K562 (cell line): Measurements from ENCODE around the gene SLC15A3. TPM values are rescaled to one million over a fixed set of nuclear protein-coding genes. Genes with fewer than 3 reads are reported as not detected.

ENCODE experiments used
- ATAC-seq: fragments of 200-7000 bp; cut with Tn5 transposase; 3 replicates; pipeline ENCODE4 v1.9.1; 2020; ENCODE audit warnings: moderate library complexity
- BruUV-seq: library from RNA; stranded (reverse); fragments of 400-500 nt; replicated peaks from 2 replicates; lab custom pipeline; 2021; lab: Mats Ljungman, UMichigan
- CTCF ChIA-PET: fragments of 300-600 bp; formaldehyde crosslinking; extraction: SDS; loops from one replicate; lab custom pipeline; 2021; ENCODE audit warnings: low intra/inter-chr PET ratio; lab: Yijun Ruan, JAX
- POLR2A ChIA-PET: fragments of 300-600, 350-650 bp; sonication (Branson Sonifier 250); formaldehyde crosslinking; extraction: SDS; loops from one replicate; lab custom pipeline; 2021; ENCODE audit warnings: antibody characterized with exemption, inconsistent platforms; lab: Yijun Ruan, JAX
- DNase-seq, 4 experiments: peaks; one replicate each; pipeline versions ENCODE4 v3.0.0 to v3.0.0-alpha.2; 2011 to 2018; ENCODE audit warnings: low spot score in 3 of 4, mixed read lengths in 3 of 4; ENCODE audit errors: extremely low read depth in 1 of 4
- FAIRE-seq: peaks from 2 replicates; lab custom pipeline; 2011; peaks lifted over from hg19 to GRCh38; lab: Jason Lieb, UNC
- H2AFZ ChIP-seq: 2 replicates; pipeline ENCODE4 v1.6.0; 2011; ENCODE audit warnings: low read depth, low read length, control low read depth, inconsistent platforms
- H3K27ac ChIP-seq: fragments of 200-600 bp; 3 replicates; pipeline ENCODE4 v1.8.0; 2011; ENCODE audit warnings: low read depth, mild to moderate bottlenecking, control low read depth, inconsistent platforms, low read length, moderate library complexity, mixed read lengths; ENCODE audit errors: extremely low read depth
- H3K27me3 ChIP-seq, 2 experiments: fragments of 300-600 bp in 1 of 2; 2 replicates in 1 of 2; 3 replicates in 1 of 2; pipeline versions ENCODE4 v1.6.0 to v1.8.0; 2011; ENCODE audit warnings: inconsistent platforms in 2 of 2, low read length in 2 of 2, mild to moderate bottlenecking in 1 of 2, mixed read lengths in 1 of 2, moderate library complexity in 1 of 2; ENCODE audit not compliant: control insufficient read depth in 2 of 2, insufficient read depth in 2 of 2
- H3K36me3 ChIP-seq: fragments of 300-600 bp; 3 replicates; pipeline ENCODE4 v1.8.0; 2011; ENCODE audit warnings: mild to moderate bottlenecking, low read length, inconsistent platforms; ENCODE audit not compliant: control insufficient read depth, insufficient read depth
- H3K4me1 ChIP-seq, 2 experiments: fragments of 200-600 bp in 1 of 2; replicated peaks in 1 of 2; 2 replicates in 1 of 2; 3 replicates in 1 of 2; pipeline versions ENCODE4 v1.5.1 to v1.8.0; 2011; ENCODE audit warnings: inconsistent platforms in 2 of 2, low read length in 2 of 2, mild to moderate bottlenecking in 1 of 2, mixed read lengths in 1 of 2, moderate library complexity in 1 of 2; ENCODE audit not compliant: control insufficient read depth in 2 of 2, insufficient read depth in 2 of 2
- H3K4me2 ChIP-seq: 2 replicates; pipeline ENCODE4 v1.6.1; 2011; ENCODE audit warnings: low read length, control low read depth, inconsistent platforms, mixed read lengths; ENCODE audit not compliant: insufficient read depth
- H3K4me3 ChIP-seq: fragments of 200-600 bp; sonication (generic), shearing (Covaris generic); 2 replicates; pipeline ENCODE4 v1.5.1; 2016; ENCODE audit warnings: control low read depth, inconsistent platforms
- H3K79me2 ChIP-seq: fragments of 200-600 bp; 3 replicates; pipeline ENCODE4 v1.8.0; 2011; ENCODE audit warnings: low read length, inconsistent platforms; ENCODE audit not compliant: control insufficient read depth, insufficient read depth
- H3K9ac ChIP-seq, 2 experiments: 2 replicates each; pipeline versions ENCODE4 v1.6.0 to v1.6.1; 2011; ENCODE audit warnings: low read depth in 2 of 2, low read length in 2 of 2, control low read depth in 1 of 2, inconsistent platforms in 1 of 2, mild to moderate bottlenecking in 1 of 2, mixed read lengths in 1 of 2; ENCODE audit not compliant: insufficient read depth in 1 of 2
- H3K9me1 ChIP-seq: one replicate; pipeline ENCODE4 v1.6.0; 2011; ENCODE audit warnings: inconsistent platforms, mild to moderate bottlenecking, low read length, moderate library complexity; ENCODE audit not compliant: control insufficient read depth, insufficient read depth
- H3K9me3 ChIP-seq: replicated peaks from 2 replicates; pipeline ENCODE4 v1.5.1; 2011; ENCODE audit warnings: low read depth, low read length, inconsistent platforms; ENCODE audit not compliant: control insufficient read depth, insufficient read depth
- H4K20me1 ChIP-seq: replicated peaks from 2 replicates; pipeline ENCODE4 v1.6.1; 2011; ENCODE audit warnings: low read length, inconsistent platforms, mixed read lengths; ENCODE audit not compliant: control insufficient read depth, insufficient read depth
- AFF4 ChIP-seq: sonication (generic); formaldehyde crosslinking; IDR thresholded peaks from 2 replicates; pipeline ENCODE4 v1.8.0; 2023; ENCODE audit warnings: mild to moderate bottlenecking, missing genetic modification reagents
- ATF1 ChIP-seq, 2 experiments: fragments of 450-650 bp in 1 of 2; IDR thresholded peaks; 2 replicates each; pipeline ENCODE4 v1.6.1; 2016; ENCODE audit warnings: missing compliant biosample characterization in 1 of 2, missing genetic modification characterization in 1 of 2
- ATF7 ChIP-seq: fragments of 450-650 bp; IDR thresholded peaks from 2 replicates; pipeline ENCODE4 v1.7.1; 2014; ENCODE audit warnings: mild to moderate bottlenecking, moderate library complexity
- CBFA2T2 ChIP-seq: fragments of 450-650 bp; conservative IDR thresholded peaks from 2 replicates; pipeline ENCODE4 v1.6.1; 2017; ENCODE audit warnings: mild to moderate bottlenecking
- CREM ChIP-seq: IDR thresholded peaks from 2 replicates; pipeline ENCODE4 v1.6.1; 2014; ENCODE audit warnings: antibody characterized with exemption, low read depth
- DNMT1 ChIP-seq: fragments of 450-650 bp; IDR thresholded peaks from 2 replicates; pipeline ENCODE4 v1.6.1; 2016; ENCODE audit warnings: antibody characterized with exemption, mild to moderate bottlenecking
- DPF2 ChIP-seq: fragments of 450-650 bp; IDR thresholded peaks from 2 replicates; pipeline ENCODE4 v1.6.1; 2016
- GATAD2A ChIP-seq: fragments of 450-650 bp; IDR thresholded peaks from 2 replicates; pipeline ENCODE4 v1.6.1; 2017
- HSF4 ChIP-seq: fragments of 250-450 bp; sonication (Bioruptor Pico); IDR thresholded peaks from 2 replicates; pipeline ENCODE4 v2.1.2; 2022; ENCODE audit warnings: mild to moderate bottlenecking, moderate library complexity, borderline replicate concordance
- JUND ChIP-seq, 2 experiments: IDR thresholded peaks; 2 replicates in 1 of 2; 3 replicates in 1 of 2; pipeline ENCODE4 v1.6.1; 2011; ENCODE audit warnings: borderline replicate concordance in 2 of 2, low read depth in 2 of 2, low read length in 2 of 2, improper control_type of control experiment in 1 of 2, missing biosample characterization in 1 of 2, missing genetic modification characterization in 1 of 2, missing genetic modification reagents in 1 of 2
- LEF1 ChIP-seq: fragments of 450-650 bp; IDR thresholded peaks from 2 replicates; pipeline ENCODE4 v1.6.1; 2016; ENCODE audit warnings: mild to moderate bottlenecking
- RAD51 ChIP-seq: fragments of 450-650 bp; IDR thresholded peaks from 2 replicates; pipeline ENCODE4 v1.7.1; 2016; ENCODE audit warnings: low read depth, mild to moderate bottlenecking, borderline replicate concordance
- RCOR1 ChIP-seq, 2 experiments: IDR thresholded peaks; 2 replicates each; pipeline ENCODE4 v1.6.1; 2012; ENCODE audit warnings: low read depth in 2 of 2, low read length in 2 of 2, borderline replicate concordance in 1 of 2, improper control_type of control experiment in 1 of 2
- SMARCA4 ChIP-seq: fragments of 450-650 bp; IDR thresholded peaks from 2 replicates; pipeline ENCODE4 v1.6.1; 2016
- TFE3 ChIP-seq: fragments of 450-650 bp; formaldehyde crosslinking; IDR thresholded peaks from 2 replicates; pipeline ENCODE4 v1.4.0; 2020; ENCODE audit warnings: mild to moderate bottlenecking, mixed read lengths
- WGBS: fragments of 100-300 bp; shearing (Covaris generic); methylation state at CpG from one replicate; pipeline ENCODE4 v1.1.6; 2016; ENCODE audit warnings: low coverage, mixed read lengths; ENCODE audit not compliant: insufficient coverage; ENCODE audit errors: missing lambda C conversion rate; 5-methylcytosine and 5-hydroxymethylcytosine counted together
- in situ Hi-C: fragments of 300-500 bp; cut with MboI; formaldehyde crosslinking; loops from 4 replicates; pipeline ENCODE4 v1.15.0; 2018; ENCODE audit warnings: inconsistent platforms, mixed read lengths
- intact Hi-C: fragments of 100-400 bp; cut with micrococcal nuclease; formaldehyde crosslinking; loops from 2 replicates; pipeline ENCODE4 v1.14.2; 2022
- polyA plus RNA-seq, 8 experiments: library from polyadenylated mRNA; depleted of rRNA in 4 of 8; stranded (reverse) in 5 of 8; unstranded in 3 of 8; fragments of >200 nt; fragmentation: Nextera tagmentation in 2 of 8; fragmentation: Illumina TruSeq in 1 of 8; extraction: Ambion mirVana in 2 of 8; extraction: Trizol in 1 of 8; gene quantifications; 2 replicates each; pipeline versions ENCODE4 v1.2.1 to v1.2.3, GENCODE V29; 2011 to 2014; ENCODE audit warnings: inconsistent platforms in 1 of 8, missing spikeins in 1 of 8
- total RNA-seq, 7 experiments: library from RNA; depleted of rRNA in 6 of 7; stranded (reverse); fragments of >200 nt in 6 of 7; fragmentation: Illumina TruSeq in 2 of 7; extraction: Trizol in 2 of 7; gene quantifications; 2 replicates each; pipeline versions ENCODE4 v1.2.1 to v1.2.3, GENCODE V29; 2011 to 2021; ENCODE audit warnings: low replicate concordance in 1 of 7
- TF ChIP-seq, protein P1 (sequence below): sonication (generic); formaldehyde crosslinking; IDR thresholded peaks from 2 replicates; pipeline ENCODE4 v1.5.0; 2020; ENCODE audit warnings: missing genetic modification reagents

Gene SLC15A3
- total and polyA plus RNA-seq, 9 of the 15 experiments (the other 6 are each of a cell fraction or from before 2014, with no cell fraction given) = 0.07 to 0.27 TPM; not detected in 7

DNA sequence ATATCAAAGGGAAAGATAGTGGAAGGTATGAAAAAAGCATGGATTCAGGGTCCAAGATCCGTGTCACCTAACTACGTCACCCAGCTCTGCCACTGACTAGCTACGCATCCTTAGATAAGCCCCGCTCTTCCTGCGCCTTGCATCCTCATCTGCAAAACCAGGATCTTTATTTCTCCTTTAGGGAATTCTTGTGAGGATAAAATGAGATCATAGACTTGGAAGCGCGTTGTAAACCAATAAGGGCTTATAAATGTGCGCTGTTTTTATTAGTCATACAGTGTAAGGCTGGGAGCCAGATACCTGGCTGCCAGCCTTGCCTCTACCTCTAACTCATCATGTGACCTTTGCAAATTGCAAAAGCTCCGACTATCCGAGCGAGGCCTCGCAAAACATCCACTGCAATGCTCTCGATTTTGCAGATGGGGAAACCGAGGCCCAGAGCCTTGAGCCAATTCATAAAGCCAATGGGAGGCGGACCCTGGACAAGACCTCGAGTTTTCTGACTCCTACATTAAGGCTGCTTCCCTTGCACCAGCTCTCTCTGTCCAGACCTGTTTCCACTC is 46.3 kb downstream of the SLC15A3 start:
- Histone ChIP-seq H3K4me3 (peak overlapping the region; percentile 92), H2AFZ (peak overlapping the region; percentile 64), H3K9me1 (peaks cover 3% of the 10 kb centered on the region), H3K27me3 (no peaks in the 10 kb centered on the region), H3K79me2 (peaks cover 43% of the 10 kb centered on the region), H3K9me3 (peaks cover 7% of the 10 kb centered on the region), H3K9ac (peak overlapping the region; percentile 95 to 98), H3K27ac (peak overlapping the region; percentile 91), H3K4me1 (peaks cover 5 to 14% of the 10 kb centered on the region in 2 experiments; a peak in 4 of 5 replicates), H3K4me2 (peak overlapping the region; percentile 93), H3K36me3 (peaks cover 47% of the 10 kb centered on the region), H4K20me1 (peaks cover 27% of the 10 kb centered on the region)
- FAIRE-seq (peak; percentile 89), ATAC-seq (peak; percentile 29), DNase-seq (peak in 2 of 4 experiments; percentile 42 to 58)
- WGBS = under 1% methylated on average over 16 of the region's 16 CpGs
- in situ Hi-C loops (no loop called here), intact Hi-C loops (no loop called here)
- POLR2A ChIA-PET = interaction anchor here (0.6 to 2.7 kb wide), 10 partner anchors 10 to 80 kb away, joined by 3 to 14 read pairs (median 4); partner anchors contain the start of gene PTGDR2
- CTCF ChIA-PET = no interaction called here
- no TSS peak for BruUV-seq
- TF ChIP-seq HSF4 (no peak), CBFA2T2 (no peak), RAD51 (peak; percentile 22; the same call in 1 of the 2 replicates), DNMT1 (0 out of 2 replicates have a peak, but pooled peaks have one; percentile 50), DPF2 (0 out of 2 replicates have a peak, but pooled peaks have one; percentile 47), GATAD2A (0 out of 2 replicates have a peak, but pooled peaks have one; percentile 30), ATF1 (CRISPR knock-in tag; IDR thresholded peaks at IDR 0.05) (no peak), ATF1 (tag; IDR thresholded peaks at IDR 0.05) (peak; percentile 77), JUND (IDR thresholded peaks at IDR 0.05; ENCODE audit: borderline replicate concordance, low read depth, low read length) (no peak), JUND (tag; IDR thresholded peaks at IDR 0.05; ENCODE audit: borderline replicate concordance, low read depth, low read length) (peak; percentile 33; the same call in 1 of the 3 replicates), LEF1 (0 out of 2 replicates have a peak, but pooled peaks have one; percentile 5), AFF4 (0 out of 2 replicates have a peak, but pooled peaks have one; percentile 56), TFE3 (CRISPR knock-in tag) (peak; percentile 63), ATF7 (0 out of 2 replicates have a peak, but pooled peaks have one; percentile 28), RCOR1 (IDR thresholded peaks at IDR 0.05; ENCODE audit: borderline replicate concordance in 1 of 2, low read depth in 2 of 2, low read length in 2 of 2) (peak in 1 of 2 experiments; percentile 19; a peak in 1 of 4 replicates), CREM (peak; percentile 78), SMARCA4 (peak; percentile 29; the same call in 1 of the 2 replicates)
- TF ChIP-seq, protein P1, sequence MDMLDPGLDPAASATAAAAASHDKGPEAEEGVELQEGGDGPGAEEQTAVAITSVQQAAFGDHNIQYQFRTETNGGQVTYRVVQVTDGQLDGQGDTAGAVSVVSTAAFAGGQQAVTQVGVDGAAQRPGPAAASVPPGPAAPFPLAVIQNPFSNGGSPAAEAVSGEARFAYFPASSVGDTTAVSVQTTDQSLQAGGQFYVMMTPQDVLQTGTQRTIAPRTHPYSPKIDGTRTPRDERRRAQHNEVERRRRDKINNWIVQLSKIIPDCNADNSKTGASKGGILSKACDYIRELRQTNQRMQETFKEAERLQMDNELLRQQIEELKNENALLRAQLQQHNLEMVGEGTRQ (CRISPR knock-in tag) = peak; percentile 34; the same call in 1 of the 2 replicates
